ENCODE results near the gene CRYL1.

CRYL1 gene

DNA sequence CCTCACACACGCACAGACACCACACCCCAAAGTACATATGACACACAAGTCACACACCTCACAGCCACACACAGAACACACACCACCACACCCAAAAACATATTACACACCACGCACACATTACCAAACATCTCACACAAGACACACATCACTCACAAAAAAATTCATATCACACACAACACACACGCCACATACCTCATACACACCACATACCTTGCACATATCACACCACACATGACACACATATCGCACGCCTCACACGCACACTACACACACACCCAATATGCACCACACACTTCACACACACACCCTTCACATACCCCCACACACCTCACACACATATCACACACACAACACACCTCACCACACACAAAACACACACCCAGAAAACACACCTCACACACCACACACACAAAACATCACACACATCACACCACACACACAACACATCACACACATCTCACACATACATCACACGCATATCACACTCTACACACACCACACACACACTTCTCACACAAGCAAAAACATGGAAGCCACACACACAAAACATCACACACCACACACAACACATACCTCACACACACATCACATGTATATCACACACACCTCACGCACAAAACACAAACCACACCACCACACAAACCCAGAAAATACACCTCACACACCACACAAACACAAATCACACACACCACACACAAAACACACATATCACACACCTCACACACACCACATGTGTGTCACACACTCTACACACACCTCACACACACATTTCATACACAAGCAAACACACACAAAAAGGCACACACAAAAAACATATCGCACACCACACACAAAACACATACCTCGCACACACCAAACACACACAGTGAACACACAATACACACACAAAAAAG, 132.1 kb downstream of the CRYL1 start:
- no peak overlapping the region for H3K27ac ChIP-seq
- TF ChIP-seq ZFX (IDR thresholded peaks at IDR 0.05), result no peak
- TF ChIP-seq, protein P1, sequence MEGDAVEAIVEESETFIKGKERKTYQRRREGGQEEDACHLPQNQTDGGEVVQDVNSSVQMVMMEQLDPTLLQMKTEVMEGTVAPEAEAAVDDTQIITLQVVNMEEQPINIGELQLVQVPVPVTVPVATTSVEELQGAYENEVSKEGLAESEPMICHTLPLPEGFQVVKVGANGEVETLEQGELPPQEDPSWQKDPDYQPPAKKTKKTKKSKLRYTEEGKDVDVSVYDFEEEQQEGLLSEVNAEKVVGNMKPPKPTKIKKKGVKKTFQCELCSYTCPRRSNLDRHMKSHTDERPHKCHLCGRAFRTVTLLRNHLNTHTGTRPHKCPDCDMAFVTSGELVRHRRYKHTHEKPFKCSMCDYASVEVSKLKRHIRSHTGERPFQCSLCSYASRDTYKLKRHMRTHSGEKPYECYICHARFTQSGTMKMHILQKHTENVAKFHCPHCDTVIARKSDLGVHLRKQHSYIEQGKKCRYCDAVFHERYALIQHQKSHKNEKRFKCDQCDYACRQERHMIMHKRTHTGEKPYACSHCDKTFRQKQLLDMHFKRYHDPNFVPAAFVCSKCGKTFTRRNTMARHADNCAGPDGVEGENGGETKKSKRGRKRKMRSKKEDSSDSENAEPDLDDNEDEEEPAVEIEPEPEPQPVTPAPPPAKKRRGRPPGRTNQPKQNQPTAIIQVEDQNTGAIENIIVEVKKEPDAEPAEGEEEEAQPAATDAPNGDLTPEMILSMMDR (conservative IDR thresholded peaks at IDR 0.05), result no peak

DNA sequence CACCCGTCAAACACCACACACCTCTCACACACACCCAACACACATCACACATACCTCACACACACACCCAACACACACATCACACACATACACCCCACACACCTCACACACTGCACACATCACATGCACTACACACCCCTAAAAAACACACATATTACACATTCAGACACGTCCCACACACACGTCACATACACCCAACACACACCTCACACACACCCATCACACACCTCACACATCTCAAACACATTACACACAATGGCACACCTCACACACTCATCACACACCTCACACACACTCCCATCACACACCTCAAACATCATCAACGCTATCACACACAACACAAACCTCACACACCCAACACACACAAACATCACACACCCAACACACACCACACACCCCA, 133.1 kb downstream of the CRYL1 start:
- no peak overlapping the region; the same call in 1 of the 2 replicates for H3K27ac ChIP-seq
- TF ChIP-seq, protein P1 (conservative IDR thresholded peaks at IDR 0.05), result no peak
- no peak for TF ChIP-seq ZFX (IDR thresholded peaks at IDR 0.05)

DNA sequence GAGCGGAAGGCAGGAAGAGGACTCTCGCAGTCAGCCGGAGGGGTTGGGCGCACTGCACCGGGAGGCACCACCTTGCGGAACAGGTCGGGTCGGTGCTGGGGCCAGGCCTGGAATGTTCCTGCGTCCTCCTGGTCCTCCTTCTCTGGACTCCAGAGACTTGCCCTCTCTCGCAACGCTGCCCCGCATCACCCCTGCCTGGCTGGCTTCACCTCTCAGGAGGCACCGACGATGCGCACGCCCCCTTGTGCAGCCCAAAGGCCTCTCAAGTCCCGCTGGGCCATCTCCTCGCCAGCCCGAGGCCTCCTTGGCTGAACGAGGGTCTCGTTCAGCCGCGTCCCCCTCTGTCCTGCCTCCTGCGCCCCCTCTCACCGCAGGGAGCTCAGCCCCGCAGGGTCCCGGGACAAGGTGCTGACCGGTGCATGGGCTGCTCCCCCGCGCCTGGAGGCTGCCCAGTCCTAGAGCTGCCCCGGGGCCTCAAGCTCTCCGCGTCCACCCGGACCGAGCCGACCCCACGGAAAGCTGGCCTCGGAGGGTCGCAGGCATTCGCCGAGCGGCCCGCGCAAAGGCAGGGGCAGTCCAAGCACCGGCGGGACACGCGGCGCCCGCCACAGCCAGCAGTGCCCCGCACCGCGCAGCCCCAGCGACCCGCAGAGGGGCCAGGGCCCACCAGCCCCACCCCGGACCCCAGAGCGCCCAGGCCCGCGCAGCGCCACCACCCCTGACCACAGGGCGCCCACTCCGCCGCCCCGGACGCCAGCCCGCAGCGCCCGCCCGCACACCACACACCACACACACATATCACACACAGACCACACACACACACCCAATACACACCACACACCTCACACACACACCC, 133.8 kb downstream of the CRYL1 start:
- TF ChIP-seq, protein P1 (conservative IDR thresholded peaks at IDR 0.05), result no peak
- TF ChIP-seq ZFX (IDR thresholded peaks at IDR 0.05), result no peak
- peak overlapping the region; percentile 40 for H3K27ac ChIP-seq

DNA sequence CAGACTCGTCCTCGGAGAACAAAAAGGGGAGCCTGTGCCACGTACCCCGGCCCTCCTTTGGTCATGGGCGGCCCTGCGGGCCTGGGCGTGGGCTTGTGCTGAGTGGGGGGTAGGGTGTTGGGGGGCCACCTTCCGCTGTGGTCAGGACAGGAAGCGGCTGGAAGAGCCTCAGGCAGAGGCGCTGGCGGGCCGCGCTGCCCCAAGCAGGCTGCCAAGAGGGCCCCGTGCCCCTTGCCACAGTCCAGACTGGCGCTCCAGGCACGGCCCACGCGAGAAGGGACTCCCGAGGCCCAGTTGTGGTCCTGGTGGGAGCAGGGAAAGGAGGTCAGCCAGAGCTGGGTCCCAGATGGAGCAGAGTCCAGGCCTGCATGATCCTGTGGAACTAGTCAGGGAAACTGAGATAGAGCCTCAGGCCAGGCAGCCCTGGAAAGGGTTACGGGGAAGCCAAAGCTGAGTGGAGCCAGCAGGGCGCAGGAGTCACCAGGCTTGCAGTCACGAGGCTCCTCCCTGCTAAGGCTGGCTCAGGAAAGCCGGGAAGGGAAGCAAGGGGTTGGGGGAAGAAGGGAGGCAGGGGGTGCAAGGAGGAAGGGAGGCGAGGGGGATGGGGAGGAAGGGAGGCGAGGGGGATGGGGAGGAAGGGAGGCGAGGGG, 135.0 kb downstream of the CRYL1 start:
- H3K27ac ChIP-seq, result no peak overlapping the region
- TF ChIP-seq ZFX (IDR thresholded peaks at IDR 0.05), result no peak
- TF ChIP-seq, protein P1 (conservative IDR thresholded peaks at IDR 0.05), result no peak

DNA sequence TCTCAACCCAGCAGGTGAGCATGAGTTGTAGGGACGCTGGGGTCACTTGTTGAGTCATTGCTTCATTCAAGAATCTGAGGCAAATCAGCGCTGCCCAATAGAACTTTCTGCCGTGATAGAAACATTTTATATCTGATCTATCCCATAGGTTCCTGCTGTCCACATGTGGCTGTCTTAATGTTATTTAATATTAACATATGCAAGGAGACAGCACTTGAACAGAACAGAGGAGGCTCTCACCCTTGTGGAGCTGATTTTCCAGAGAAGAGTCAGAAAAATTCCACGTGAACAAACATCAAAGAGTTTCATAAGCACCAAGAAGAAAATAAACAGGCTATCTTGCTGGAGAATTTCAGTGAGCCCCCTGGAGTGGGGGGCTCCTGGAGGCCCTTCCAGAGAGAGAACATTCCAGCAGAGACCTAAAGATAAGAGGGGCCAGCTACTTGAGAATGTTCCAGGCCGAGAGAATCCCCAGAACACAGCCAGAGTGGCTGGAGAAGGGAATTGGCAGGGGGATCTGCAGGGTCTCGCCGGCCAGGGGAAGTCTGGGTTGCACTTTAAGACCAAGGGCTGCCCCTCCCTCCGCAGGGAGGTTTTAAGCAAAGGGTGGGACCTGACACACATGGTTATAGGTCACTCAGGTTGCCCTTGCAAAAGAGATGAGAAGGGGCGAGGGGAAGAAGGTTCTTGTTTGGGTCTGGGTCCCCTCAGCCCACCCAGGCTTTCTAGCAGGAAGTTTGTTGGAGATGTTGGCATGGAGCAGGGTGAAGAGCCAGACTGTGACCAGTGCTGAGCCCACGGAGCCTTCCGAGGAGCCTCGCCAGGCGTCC, 135.7 kb downstream of the CRYL1 start:
- H3K27ac ChIP-seq, result no peak overlapping the region
- TF ChIP-seq, protein P1 (conservative IDR thresholded peaks at IDR 0.05), result no peak
- TF ChIP-seq ZFX (IDR thresholded peaks at IDR 0.05), result no peak

DNA sequence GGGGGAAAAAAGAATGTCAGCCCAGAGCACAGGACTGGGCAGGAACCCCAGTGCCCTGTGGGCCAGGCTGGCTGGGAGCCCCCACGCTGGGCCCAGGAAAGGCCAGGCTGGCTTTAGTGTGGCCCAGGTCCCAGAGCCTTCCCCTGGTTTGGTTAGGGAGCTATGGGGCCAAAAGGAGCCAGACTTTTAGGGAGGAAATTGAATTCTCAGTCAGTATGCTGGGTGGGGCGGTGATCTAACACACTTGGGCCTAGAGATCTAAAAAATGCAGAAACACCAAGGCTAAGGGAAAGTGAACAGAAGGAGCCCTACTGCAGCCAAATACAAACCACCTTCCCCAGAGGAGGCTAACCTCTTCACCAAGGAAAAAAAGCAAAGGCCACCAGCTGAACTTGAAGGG, 137.5 kb downstream of the CRYL1 start:
- H3K27ac ChIP-seq, result no peak overlapping the region
- no peak for TF ChIP-seq ZFX (IDR thresholded peaks at IDR 0.05)
- TF ChIP-seq, protein P1 (conservative IDR thresholded peaks at IDR 0.05), result no peak

Measured in C4-2B (cell line).